Breast epithelium (tissue), 3 donors: Measurements from ENCODE around the gene SYNPO.

Experiments used
- POLR2A ChIP-seq: fragments of 450-650 bp; IDR thresholded peaks from one replicate; pipeline ENCODE4 v1.6.1; 2016; ENCODE audit warnings: antibody characterized with exemption, mild to moderate bottlenecking, moderate library complexity
- TF ChIP-seq, protein P1 (sequence below), 3 donors: fragments of 450-650 bp; IDR thresholded peaks; one replicate each; pipeline ENCODE4 v1.5.1; 2016 to 2017; ENCODE audit warnings: antibody characterized with exemption in 3 of 3, mild to moderate bottlenecking in 3 of 3, moderate library complexity in 3 of 3

DNA sequence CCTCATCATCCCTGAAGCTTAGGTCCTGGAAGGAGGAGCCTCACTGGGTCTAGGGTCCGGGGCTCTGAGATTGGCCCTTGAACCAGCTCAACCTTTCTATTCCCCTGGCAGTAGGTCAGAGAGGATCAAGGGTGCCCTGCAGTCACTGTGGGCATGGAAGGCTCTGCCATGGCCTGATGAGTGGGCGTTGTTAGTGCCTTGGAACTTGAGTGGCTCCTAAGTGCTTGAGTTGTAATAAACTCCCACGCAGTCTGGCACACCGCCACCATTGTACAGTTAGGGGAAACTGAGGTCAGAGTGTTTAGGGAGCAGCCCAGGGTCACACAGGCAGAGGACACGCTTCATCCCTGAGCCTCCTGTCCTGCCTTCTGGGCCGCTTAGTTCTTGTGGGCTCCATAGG is 10.4 kb upstream of the SYNPO start:
- TF ChIP-seq, protein P1, sequence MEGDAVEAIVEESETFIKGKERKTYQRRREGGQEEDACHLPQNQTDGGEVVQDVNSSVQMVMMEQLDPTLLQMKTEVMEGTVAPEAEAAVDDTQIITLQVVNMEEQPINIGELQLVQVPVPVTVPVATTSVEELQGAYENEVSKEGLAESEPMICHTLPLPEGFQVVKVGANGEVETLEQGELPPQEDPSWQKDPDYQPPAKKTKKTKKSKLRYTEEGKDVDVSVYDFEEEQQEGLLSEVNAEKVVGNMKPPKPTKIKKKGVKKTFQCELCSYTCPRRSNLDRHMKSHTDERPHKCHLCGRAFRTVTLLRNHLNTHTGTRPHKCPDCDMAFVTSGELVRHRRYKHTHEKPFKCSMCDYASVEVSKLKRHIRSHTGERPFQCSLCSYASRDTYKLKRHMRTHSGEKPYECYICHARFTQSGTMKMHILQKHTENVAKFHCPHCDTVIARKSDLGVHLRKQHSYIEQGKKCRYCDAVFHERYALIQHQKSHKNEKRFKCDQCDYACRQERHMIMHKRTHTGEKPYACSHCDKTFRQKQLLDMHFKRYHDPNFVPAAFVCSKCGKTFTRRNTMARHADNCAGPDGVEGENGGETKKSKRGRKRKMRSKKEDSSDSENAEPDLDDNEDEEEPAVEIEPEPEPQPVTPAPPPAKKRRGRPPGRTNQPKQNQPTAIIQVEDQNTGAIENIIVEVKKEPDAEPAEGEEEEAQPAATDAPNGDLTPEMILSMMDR (IDR thresholded peaks at IDR 0.05), result no peak
- TF ChIP-seq POLR2A, result no peak
